HEK293T (cell line): Measurements from ENCODE around the gene RPL5.

Experiments used
- CTCF ChIA-PET: fragments of 350-600 bp; formaldehyde crosslinking; extraction: SDS; loops from one replicate; lab custom pipeline; 2021; ENCODE audit warnings: antibody characterized with exemption, inconsistent platforms; lab: Yijun Ruan, JAX
- POLR2A ChIA-PET: fragments of 350-600 bp; formaldehyde crosslinking; extraction: SDS; loops from one replicate; lab custom pipeline; 2020; ENCODE audit warnings: antibody characterized with exemption, inconsistent platforms; lab: Yijun Ruan, JAX
- DNase-seq: peaks from one replicate; pipeline ENCODE4 v3.0.0; 2012; ENCODE audit warnings: mixed read lengths; ENCODE audit errors: extremely low spot score
- ARNT ChIP-seq: fragments of 450-650 bp; IDR thresholded peaks from 2 replicates; pipeline ENCODE4 v1.6.1; 2017; ENCODE audit warnings: mild to moderate bottlenecking
- BHLHE40 ChIP-seq: fragments of 450-650 bp; IDR thresholded peaks from 2 replicates; pipeline ENCODE4 v1.6.1; 2016; ENCODE audit warnings: mild to moderate bottlenecking, moderate library complexity, borderline replicate concordance
- CTBP1 ChIP-seq: fragments of 450-650 bp; IDR thresholded peaks from 2 replicates; pipeline ENCODE4 v1.6.1; 2016; ENCODE audit warnings: borderline replicate concordance
- ELF4 ChIP-seq: fragments of 450-650 bp; IDR thresholded peaks from 2 replicates; pipeline ENCODE4 v1.6.1; 2017; ENCODE audit warnings: antibody characterized with exemption
- FOXA1 ChIP-seq: fragments of 450-650 bp; IDR thresholded peaks from 2 replicates; pipeline ENCODE4 v1.6.1; 2016; ENCODE audit warnings: mild to moderate bottlenecking
- FOXK2 ChIP-seq: fragments of 450-650 bp; IDR thresholded peaks from 2 replicates; pipeline ENCODE4 v1.6.1; 2016; ENCODE audit warnings: mild to moderate bottlenecking
- FOXM1 ChIP-seq: fragments of 450-650 bp; IDR thresholded peaks from 2 replicates; pipeline ENCODE4 v1.6.1; 2017; ENCODE audit warnings: mild to moderate bottlenecking, borderline replicate concordance
- HDGF ChIP-seq: fragments of 450-650 bp; IDR thresholded peaks from 2 replicates; pipeline ENCODE4 v1.6.1; 2017; ENCODE audit warnings: antibody characterized with exemption, borderline replicate concordance
- L3MBTL2 ChIP-seq: fragments of 450-650 bp; conservative IDR thresholded peaks from 2 replicates; pipeline ENCODE4 v1.6.1; 2016; ENCODE audit warnings: mild to moderate bottlenecking
- LEF1 ChIP-seq: fragments of 450-650 bp; IDR thresholded peaks from 2 replicates; pipeline ENCODE4 v1.6.1; 2017; ENCODE audit warnings: mild to moderate bottlenecking, borderline replicate concordance
- NFRKB ChIP-seq: fragments of 450-650 bp; IDR thresholded peaks from 2 replicates; pipeline ENCODE4 v1.6.1; 2016; ENCODE audit warnings: mild to moderate bottlenecking, moderate library complexity
- SP1 ChIP-seq: fragments of 450-650 bp; IDR thresholded peaks from 2 replicates; pipeline ENCODE4 v1.6.1; 2017
- SUZ12 ChIP-seq: fragments of 450-650 bp; IDR thresholded peaks from 2 replicates; pipeline ENCODE4 v1.6.1; 2016; ENCODE audit warnings: mild to moderate bottlenecking
- TARDBP ChIP-seq: fragments of 450-650 bp; IDR thresholded peaks from 2 replicates; pipeline ENCODE4 v1.6.1; 2016
- ZNF384 ChIP-seq: fragments of 450-650 bp; IDR thresholded peaks from 2 replicates; pipeline ENCODE4 v1.6.1; 2016
- TF ChIP-seq, protein P1 (sequence below): fragments of 450-650 bp; IDR thresholded peaks from 2 replicates; pipeline ENCODE4 v1.6.1; 2016

Gene RPL5

GRCh38 chr1:92858564-92859399 is 26.9 kb downstream of the RPL5 start:
- ChIA-PET POLR2A (interaction anchor here (1.0 kb wide), 1 partner anchor 102 kb away, joined by 4 read pairs; the partner anchor contains the start of gene DIPK1A), CTCF (interaction anchor here (0.6 to 2.6 kb wide), 19 partner anchors 10 to 203 kb away, joined by 3 to 55 read pairs (median 5); no protein-coding TSS in a partner anchor)
- peak; percentile 73 for DNase-seq
- TF ChIP-seq ELF4 (no peak), CTBP1 (0 out of 2 replicates have a peak, but pooled peaks have one; percentile 9), FOXK2 (no peak), SP1 (no peak), LEF1 (0 out of 2 replicates have a peak, but pooled peaks have one; percentile 67)
- TF ChIP-seq, protein P1, sequence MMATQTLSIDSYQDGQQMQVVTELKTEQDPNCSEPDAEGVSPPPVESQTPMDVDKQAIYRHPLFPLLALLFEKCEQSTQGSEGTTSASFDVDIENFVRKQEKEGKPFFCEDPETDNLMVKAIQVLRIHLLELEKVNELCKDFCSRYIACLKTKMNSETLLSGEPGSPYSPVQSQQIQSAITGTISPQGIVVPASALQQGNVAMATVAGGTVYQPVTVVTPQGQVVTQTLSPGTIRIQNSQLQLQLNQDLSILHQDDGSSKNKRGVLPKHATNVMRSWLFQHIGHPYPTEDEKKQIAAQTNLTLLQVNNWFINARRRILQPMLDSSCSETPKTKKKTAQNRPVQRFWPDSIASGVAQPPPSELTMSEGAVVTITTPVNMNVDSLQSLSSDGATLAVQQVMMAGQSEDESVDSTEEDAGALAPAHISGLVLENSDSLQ = no peak

DNA sequence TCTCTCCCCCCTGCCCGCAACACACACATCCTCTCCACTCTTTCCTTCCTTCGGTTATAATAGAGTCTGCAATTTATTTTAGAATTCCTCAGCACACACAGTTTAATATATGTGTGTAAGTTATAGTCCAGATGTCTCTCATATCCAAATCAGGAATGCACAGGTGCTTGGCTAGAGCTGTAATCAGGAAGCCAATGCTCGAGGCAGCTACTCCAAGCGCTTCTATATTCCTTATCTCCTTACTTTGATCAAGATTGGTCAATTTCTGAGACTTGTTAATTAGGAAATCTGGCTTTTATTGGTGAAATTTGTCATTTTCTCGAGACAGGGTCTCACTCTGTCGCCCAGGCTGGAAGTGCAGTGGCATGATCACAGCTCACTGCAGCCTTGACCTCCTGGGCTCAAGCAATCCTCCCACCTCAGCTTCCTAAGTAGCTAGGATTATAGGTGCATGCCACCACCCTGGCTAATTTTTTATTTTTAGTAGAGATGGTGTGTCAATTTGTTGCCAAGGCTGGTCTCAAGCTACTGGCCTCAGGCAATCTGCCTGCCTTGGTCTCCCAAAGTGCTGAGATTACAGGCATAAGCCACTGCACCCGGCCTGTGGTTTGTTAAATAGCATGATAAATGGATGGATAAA is 27.7 kb downstream of the RPL5 start:
- ChIA-PET POLR2A (interaction anchor here (1.0 to 1.2 kb wide), 2 partner anchors 101 to 103 kb away, joined by 4 to 5 read pairs; partner anchors contain the start of gene DIPK1A), CTCF (interaction anchor here (0.6 to 2.6 kb wide), 15 partner anchors 9 to 203 kb away, joined by 3 to 55 read pairs (median 5); no protein-coding TSS in a partner anchor)
- TF ChIP-seq SUZ12 (no peak), CTBP1 (no peak), ARNT (no peak), SP1 (no peak), L3MBTL2 (no peak; the same call in 1 of the 2 replicates)
- no peak for DNase-seq

DNA sequence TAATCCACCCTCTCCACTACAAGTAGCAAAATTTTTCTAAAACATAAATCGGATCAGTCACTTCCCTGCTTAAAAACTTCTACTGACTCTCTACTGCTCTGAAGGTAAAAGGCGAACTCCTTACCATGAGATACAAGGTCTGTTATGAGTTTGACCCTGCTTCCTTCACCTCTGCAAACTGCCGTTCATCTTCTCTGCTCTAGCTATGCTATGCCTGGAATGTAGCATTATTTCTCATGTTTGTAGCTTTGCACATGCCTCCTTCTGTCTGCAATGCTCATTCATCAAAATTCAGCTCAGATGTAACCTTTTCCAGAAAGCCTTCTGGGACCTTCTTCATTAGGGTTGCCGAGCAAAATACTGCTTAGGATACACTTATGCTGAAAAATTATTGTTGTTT is 30.8 kb downstream of the RPL5 start:
- DNase-seq = no peak
- POLR2A ChIA-PET = interaction anchor here (1.1 kb wide), 1 partner anchor 98 kb away, joined by 4 read pairs; the partner anchor contains the start of gene DIPK1A
- CTCF ChIA-PET = no interaction called here
- TF ChIP-seq TARDBP (no peak), FOXA1 (no peak), ZNF384 (no peak), BHLHE40 (no peak), FOXK2 (no peak), SP1 (no peak), L3MBTL2 (no peak), NFRKB (no peak), CTBP1 (no peak)
- TF ChIP-seq, protein P1 = no peak

GRCh38 chr1:92864131-92864530 is 32.3 kb downstream of the RPL5 start:
- no peak for DNase-seq
- TF ChIP-seq FOXM1 = no peak
- no peak for TF ChIP-seq SP1
- TF ChIP-seq SUZ12 = no peak
- TF ChIP-seq FOXA1 = no peak
- no peak for TF ChIP-seq L3MBTL2
- no peak for TF ChIP-seq ARNT
- no peak for TF ChIP-seq CTBP1
- TF ChIP-seq ELF4 = no peak
- TF ChIP-seq BHLHE40 = no peak
- TF ChIP-seq FOXK2 = no peak
- TF ChIP-seq TARDBP = no peak
- TF ChIP-seq HDGF = no peak
- TF ChIP-seq ZNF384 = no peak
- TF ChIP-seq, protein P1 = no peak
- no peak for TF ChIP-seq NFRKB
- TF ChIP-seq LEF1 = no peak
- CTCF ChIA-PET = interaction anchor here (0.8 to 1.0 kb wide), 2 partner anchors 130 to 139 kb away, joined by 3 to 4 read pairs; no protein-coding TSS in a partner anchor
- POLR2A ChIA-PET = interaction anchor here (0.7 kb wide), 1 partner anchor 87 kb away, joined by 4 read pairs; no protein-coding TSS in a partner anchor

DNA sequence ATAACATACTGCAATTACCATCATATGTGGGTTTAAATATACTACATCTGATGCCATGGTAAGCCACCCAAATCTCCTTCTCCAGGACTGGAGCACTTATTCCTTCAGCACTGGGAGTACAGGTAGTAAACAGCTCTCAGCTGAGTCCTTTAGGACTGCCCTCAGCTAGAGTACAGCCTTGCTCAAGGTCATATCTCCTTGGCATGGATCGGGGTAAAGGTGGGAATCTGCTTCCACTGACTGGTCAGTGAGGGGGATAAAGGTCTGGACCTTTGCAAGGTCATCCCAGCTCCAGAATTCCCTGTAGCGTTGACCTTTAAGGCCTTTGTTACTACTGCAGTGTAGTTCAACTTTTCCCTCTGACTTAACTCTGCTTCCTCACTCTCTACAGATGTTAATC is 38.8 kb downstream of the RPL5 start:
- no peak for DNase-seq
- no peak for TF ChIP-seq HDGF
- TF ChIP-seq TARDBP = no peak
- ChIA-PET POLR2A (no interaction called here), CTCF (interaction anchor here (0.6 to 1.4 kb wide), 2 partner anchors 108 to 124 kb away, joined by 4 to 5 read pairs; no protein-coding TSS in a partner anchor)

GRCh38 chr1:92872719-92873118 is 40.9 kb downstream of the RPL5 start:
- ChIA-PET POLR2A (no interaction called here), CTCF (no interaction called here)
- no peak for DNase-seq
- TF ChIP-seq SP1 (no peak), L3MBTL2 (no peak), HDGF (no peak), ZNF384 (no peak), CTBP1 (no peak), NFRKB (no peak)
- TF ChIP-seq, protein P1 = no peak
